Measurements from ENCODE around the gene ZNRF3.
"Not testable (repeated sequence)": the region's sequence is repeated elsewhere in the genome, so short reads cannot be mapped to it uniquely, and the experiment has no call there.

Gene ZNRF3

DNA sequence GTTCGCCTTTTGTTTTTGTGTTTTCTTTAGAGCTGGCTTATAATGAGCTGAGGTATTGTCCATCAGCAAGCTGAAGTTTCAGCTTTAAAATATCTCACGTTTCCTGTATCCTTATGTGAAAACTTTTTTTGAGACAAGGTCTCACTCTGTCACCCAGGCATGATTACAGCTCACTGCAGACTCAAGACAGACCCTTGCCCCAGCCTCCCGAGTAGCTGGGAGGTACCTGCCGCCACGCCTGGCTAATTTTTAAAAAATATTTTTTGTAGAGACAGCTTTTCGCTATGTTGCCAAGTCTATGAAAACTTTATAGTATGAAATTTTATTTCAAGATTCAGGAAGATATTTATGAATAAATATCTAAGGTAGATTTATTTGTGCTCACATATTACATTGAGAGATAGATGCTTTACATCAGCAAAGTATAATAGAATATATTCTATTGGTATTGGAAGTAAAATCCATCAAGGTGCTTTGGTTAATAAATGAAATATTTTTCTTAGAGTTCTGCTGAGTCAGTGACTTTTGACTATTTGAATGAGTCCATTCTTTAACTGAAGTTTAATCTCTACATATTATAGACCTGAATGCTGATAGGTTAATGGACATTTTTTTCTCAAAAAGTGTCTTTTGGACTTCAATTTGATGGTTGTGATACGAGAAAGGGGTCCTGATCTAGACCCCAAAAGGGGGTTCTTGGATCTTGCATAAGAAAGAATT lies 199.6 kb downstream of the ZNRF3 start:
- Histone ChIP-seq H3K4me3 (ENCODE audit: low read length in 2 of 2) (no peak overlapping the region), H2BK12ac (ENCODE audit: low read length) (no peak overlapping the region), H3K9me3 (replicated peaks in 1 of 2; ENCODE audit: control insufficient read depth in 2 of 2, insufficient read depth in 1 of 2, low read depth in 1 of 2, low read length in 2 of 2) (no peaks in the 10 kb centered on the region), H2BK120ac (ENCODE audit: low read depth, low read length) (no peak overlapping the region), H3K36me3 (replicated peaks in 1 of 2; ENCODE audit: control insufficient read depth in 2 of 2, insufficient read depth in 2 of 2, low read length in 2 of 2) (peaks cover 0 to 12% of the 10 kb centered on the region in 2 donors), H3K4me2 (ENCODE audit: insufficient read depth, low read length, poor library complexity, severe bottlenecking) (no peak overlapping the region), H3K14ac (ENCODE audit: low read length) (no peak overlapping the region), H3K23ac (ENCODE audit: low read depth, low read length, poor library complexity) (no peak overlapping the region), H2BK5ac (ENCODE audit: low read length) (no peak overlapping the region), H4K8ac (ENCODE audit: low read depth, low read length) (no peak overlapping the region), H2BK15ac (ENCODE audit: low read length) (no peak overlapping the region), H3K4ac (ENCODE audit: low read length) (no peak overlapping the region), H2AK5ac (ENCODE audit: low read depth, low read length) (no peak overlapping the region), H3K18ac (ENCODE audit: low read length) (no peak overlapping the region), H4K91ac (ENCODE audit: low read depth, low read length, poor library complexity) (no peak overlapping the region), H3K27ac (replicated peaks; ENCODE audit: low read length) (no peak overlapping the region), H3K27me3 (ENCODE audit: control insufficient read depth in 3 of 3, insufficient read depth in 3 of 3, low read depth in 1 of 3, low read length in 3 of 3) (no peaks in the 10 kb centered on the region), H3K79me1 (ENCODE audit: low read depth, low read length) (no peaks in the 10 kb centered on the region), H3K9ac (ENCODE audit: low read depth, low read length, poor library complexity) (no peak overlapping the region), H3K4me1 (ENCODE audit: control insufficient read depth in 2 of 2, insufficient read depth in 1 of 2, low read depth in 1 of 2, low read length in 2 of 2) (peaks cover 2 to 3% of the 10 kb centered on the region in 2 donors), H2AFZ (ENCODE audit: low read length) (no peak overlapping the region)
- DNase-seq (ENCODE audit: low spot score) = no peak
- no CpG with 5 or more reads among the region's 7 CpGs for WGBS, 2 donors (ENCODE audit: extremely low coverage in 2 of 2, insufficient read length in 2 of 2, insufficient replicate concordance in 1 of 2)

DNA sequence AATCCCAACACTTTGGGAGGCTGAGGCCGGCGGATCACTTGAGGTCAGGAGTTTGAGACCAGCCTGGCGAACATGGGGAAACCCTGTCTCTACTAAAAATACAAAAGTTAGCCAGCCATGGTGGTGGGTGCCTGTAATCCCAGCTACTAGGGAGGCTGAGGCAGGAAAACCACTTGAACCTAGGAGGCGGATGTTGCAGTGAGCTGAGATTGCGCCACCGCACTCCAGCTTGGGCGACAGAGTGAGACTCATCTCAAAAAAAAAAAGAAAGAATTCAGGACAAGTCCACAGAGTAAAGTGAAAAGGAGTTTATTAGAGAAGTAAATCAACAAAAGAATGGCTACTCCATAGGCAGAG lies 200.2 kb downstream of the ZNRF3 start:
- not testable (repeated sequence) for H3K23ac ChIP-seq (ENCODE audit: low read depth, low read length, poor library complexity); H3K4me1 ChIP-seq (ENCODE audit: control insufficient read depth in 2 of 2, insufficient read depth in 1 of 2, low read depth in 1 of 2, low read length in 2 of 2); H3K4me3 ChIP-seq (ENCODE audit: low read length in 2 of 2); H2BK5ac ChIP-seq (ENCODE audit: low read length); H3K9me3 ChIP-seq (replicated peaks in 1 of 2; ENCODE audit: control insufficient read depth in 2 of 2, insufficient read depth in 1 of 2, low read depth in 1 of 2, low read length in 2 of 2); H2BK12ac ChIP-seq (ENCODE audit: low read length); H3K79me1 ChIP-seq (ENCODE audit: low read depth, low read length); H3K14ac ChIP-seq (ENCODE audit: low read length); DNase-seq (ENCODE audit: low spot score); H4K91ac ChIP-seq (ENCODE audit: low read depth, low read length, poor library complexity); H2BK120ac ChIP-seq (ENCODE audit: low read depth, low read length); H3K4me2 ChIP-seq (ENCODE audit: insufficient read depth, low read length, poor library complexity, severe bottlenecking); H2AK5ac ChIP-seq (ENCODE audit: low read depth, low read length); H2AFZ ChIP-seq (ENCODE audit: low read length); H3K27ac ChIP-seq (replicated peaks; ENCODE audit: low read length); H3K4ac ChIP-seq (ENCODE audit: low read length); H3K18ac ChIP-seq (ENCODE audit: low read length); H4K8ac ChIP-seq (ENCODE audit: low read depth, low read length); H3K9ac ChIP-seq (ENCODE audit: low read depth, low read length, poor library complexity); H2BK15ac ChIP-seq (ENCODE audit: low read length); H3K27me3 ChIP-seq (ENCODE audit: control insufficient read depth in 3 of 3, insufficient read depth in 3 of 3, low read depth in 1 of 3, low read length in 3 of 3)
- WGBS, 2 donors (ENCODE audit: extremely low coverage in 2 of 2, insufficient read length in 2 of 2, insufficient replicate concordance in 1 of 2) = no CpG with 5 or more reads among the region's 7 CpGs
- peaks cover 0 to 11% of the 10 kb centered on the region in 2 donors for H3K36me3 ChIP-seq (replicated peaks in 1 of 2; ENCODE audit: control insufficient read depth in 2 of 2, insufficient read depth in 2 of 2, low read length in 2 of 2)

DNA sequence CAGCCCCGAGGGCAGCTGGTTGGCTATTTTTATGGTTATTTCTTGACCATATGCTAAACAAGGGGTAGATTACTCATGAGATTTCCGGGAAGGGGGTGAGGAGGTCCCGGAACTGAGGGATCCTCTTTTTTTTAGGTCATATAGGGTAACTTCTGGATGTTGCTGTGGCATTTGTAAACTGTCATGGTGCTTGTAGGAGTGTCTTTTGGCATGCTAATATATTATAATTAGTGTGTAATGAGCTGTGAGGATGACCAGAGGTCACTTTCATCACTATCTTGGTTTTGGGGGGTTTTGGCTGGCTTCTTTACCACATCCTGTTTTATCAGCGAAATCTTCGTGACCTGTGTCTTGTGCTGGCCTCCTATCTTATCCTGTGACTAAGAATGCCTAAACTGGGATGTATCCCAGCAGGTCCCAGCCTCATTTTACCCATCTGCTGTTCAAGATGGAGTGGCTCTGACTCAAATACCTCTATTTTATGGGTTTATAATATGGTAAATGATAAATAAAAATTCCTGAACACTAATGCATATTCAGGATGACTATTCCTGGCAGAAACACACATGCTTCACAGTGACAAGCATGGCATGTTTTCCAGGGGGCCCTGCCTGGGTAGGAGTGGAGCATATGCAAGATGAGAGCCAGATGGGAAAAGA lies 200.7 kb downstream of the ZNRF3 start:
- no peak overlapping the region for H3K4ac ChIP-seq (ENCODE audit: low read length)
- no peak overlapping the region for H2AFZ ChIP-seq (ENCODE audit: low read length)
- no peaks in the 10 kb centered on the region for H3K27me3 ChIP-seq (ENCODE audit: control insufficient read depth in 3 of 3, insufficient read depth in 3 of 3, low read depth in 1 of 3, low read length in 3 of 3)
- peaks cover 3% of the 10 kb centered on the region for H3K79me1 ChIP-seq (ENCODE audit: low read depth, low read length)
- H3K9ac ChIP-seq (ENCODE audit: low read depth, low read length, poor library complexity) = no peak overlapping the region
- no peak overlapping the region for H2BK15ac ChIP-seq (ENCODE audit: low read length)
- no peak overlapping the region for H3K23ac ChIP-seq (ENCODE audit: low read depth, low read length, poor library complexity)
- no peak overlapping the region for H4K8ac ChIP-seq (ENCODE audit: low read depth, low read length)
- no peak overlapping the region for H3K18ac ChIP-seq (ENCODE audit: low read length)
- no peak for DNase-seq (ENCODE audit: low spot score)
- H3K4me1 ChIP-seq (ENCODE audit: control insufficient read depth in 2 of 2, insufficient read depth in 1 of 2, low read depth in 1 of 2, low read length in 2 of 2) = peaks cover 2 to 3% of the 10 kb centered on the region in 2 donors
- no CpG with 5 or more reads among the region's 5 CpGs for WGBS, 2 donors (ENCODE audit: extremely low coverage in 2 of 2, insufficient read length in 2 of 2, insufficient replicate concordance in 1 of 2)
- H3K27ac ChIP-seq (replicated peaks; ENCODE audit: low read length) = no peak overlapping the region
- no peak overlapping the region for H4K91ac ChIP-seq (ENCODE audit: low read depth, low read length, poor library complexity)
- H3K36me3 ChIP-seq (replicated peaks in 1 of 2; ENCODE audit: control insufficient read depth in 2 of 2, insufficient read depth in 2 of 2, low read length in 2 of 2) = peaks cover 0 to 7% of the 10 kb centered on the region in 2 donors
- H3K4me2 ChIP-seq (ENCODE audit: insufficient read depth, low read length, poor library complexity, severe bottlenecking) = no peak overlapping the region
- H2BK120ac ChIP-seq (ENCODE audit: low read depth, low read length) = no peak overlapping the region
- H3K4me3 ChIP-seq (ENCODE audit: low read length in 2 of 2) = no peak overlapping the region
- no peak overlapping the region for H2AK5ac ChIP-seq (ENCODE audit: low read depth, low read length)
- H2BK5ac ChIP-seq (ENCODE audit: low read length) = no peak overlapping the region
- H2BK12ac ChIP-seq (ENCODE audit: low read length) = no peak overlapping the region
- no peak overlapping the region for H3K14ac ChIP-seq (ENCODE audit: low read length)
- H3K9me3 ChIP-seq (replicated peaks in 1 of 2; ENCODE audit: control insufficient read depth in 2 of 2, insufficient read depth in 1 of 2, low read depth in 1 of 2, low read length in 2 of 2) = no peaks in the 10 kb centered on the region

DNA sequence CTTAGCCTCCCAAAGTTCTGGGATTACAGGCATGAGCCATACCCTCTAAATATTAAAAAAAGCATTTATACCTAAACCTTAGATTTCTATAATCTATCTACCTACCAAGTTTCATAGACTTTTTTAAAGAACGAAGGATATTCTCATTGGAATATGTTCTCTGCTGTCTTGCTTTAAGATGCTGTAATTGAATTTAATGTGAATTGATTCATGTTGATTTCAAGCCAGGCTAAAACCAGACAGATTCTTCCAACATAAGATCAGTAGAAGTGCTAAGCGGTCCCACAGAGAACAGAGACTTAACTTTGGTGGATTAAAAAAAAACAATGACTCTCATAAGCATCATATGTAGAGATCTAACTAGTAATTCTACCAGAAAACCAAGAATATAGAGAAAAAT lies 203.6 kb downstream of the ZNRF3 start:
- Histone ChIP-seq H4K8ac (ENCODE audit: low read depth, low read length) (no peak overlapping the region), H3K4ac (ENCODE audit: low read length) (no peak overlapping the region), H2AK5ac (ENCODE audit: low read depth, low read length) (no peak overlapping the region), H3K9ac (ENCODE audit: low read depth, low read length, poor library complexity) (no peak overlapping the region), H3K27me3 (ENCODE audit: control insufficient read depth in 3 of 3, insufficient read depth in 3 of 3, low read depth in 1 of 3, low read length in 3 of 3) (no peaks in the 10 kb centered on the region), H3K36me3 (replicated peaks in 1 of 2; ENCODE audit: control insufficient read depth in 2 of 2, insufficient read depth in 2 of 2, low read length in 2 of 2) (peaks cover 0 to 3% of the 10 kb centered on the region in 2 donors), H3K4me2 (ENCODE audit: insufficient read depth, low read length, poor library complexity, severe bottlenecking) (no peak overlapping the region), H2BK15ac (ENCODE audit: low read length) (no peak overlapping the region), H3K18ac (ENCODE audit: low read length) (no peak overlapping the region), H3K23ac (ENCODE audit: low read depth, low read length, poor library complexity) (no peak overlapping the region), H2AFZ (ENCODE audit: low read length) (no peak overlapping the region), H2BK120ac (ENCODE audit: low read depth, low read length) (no peak overlapping the region), H2BK5ac (ENCODE audit: low read length) (no peak overlapping the region), H3K4me1 (ENCODE audit: control insufficient read depth in 2 of 2, insufficient read depth in 1 of 2, low read depth in 1 of 2, low read length in 2 of 2) (peaks cover 0 to 2% of the 10 kb centered on the region in 2 donors), H3K4me3 (ENCODE audit: low read length in 2 of 2) (no peak overlapping the region), H3K27ac (replicated peaks; ENCODE audit: low read length) (no peak overlapping the region), H3K79me1 (ENCODE audit: low read depth, low read length) (peaks cover 3% of the 10 kb centered on the region), H3K9me3 (replicated peaks in 1 of 2; ENCODE audit: control insufficient read depth in 2 of 2, insufficient read depth in 1 of 2, low read depth in 1 of 2, low read length in 2 of 2) (no peaks in the 10 kb centered on the region), H4K91ac (ENCODE audit: low read depth, low read length, poor library complexity) (no peak overlapping the region), H2BK12ac (ENCODE audit: low read length) (no peak overlapping the region), H3K14ac (ENCODE audit: low read length) (no peak overlapping the region)
- WGBS, 2 donors (ENCODE audit: extremely low coverage in 2 of 2, insufficient read length in 2 of 2, insufficient replicate concordance in 1 of 2) = no CpG with 5 or more reads among the region's 2 CpGs
- DNase-seq (ENCODE audit: low spot score) = no peak
